ENCODE results near the gene GNA15. TPM values are rescaled to one million over a fixed set of nuclear protein-coding genes. Genes with fewer than 3 reads are reported as not detected.
A peak's percentile ranks its signal among the peaks of the same experiment; 100 is the strongest.

Gene GNA15
- total and polyA plus RNA-seq, 12 donors: 0.42 to 8.9 (median 1.1) TPM

- intact Hi-C loops (cut with DNase I): no loop called here
- 49 to 57% methylated on average over 35 of the region's 35 CpGs for WGBS, 2 donors
- peaks cover 0 to 12% (median 0%) of the 10 kb centered on the region in 7 donors for H3K27me3 ChIP-seq
Observed at GRCh38 chr19:3149526-3150505, 14.0 kb downstream of the GNA15 start.

GRCh38 chr19:3150739-3151329 lies 15.0 kb downstream of the GNA15 start:
- no peak overlapping the region for H3K27ac ChIP-seq
- 78 to 79% methylated on average over 5 of the region's 5 CpGs for WGBS, 2 donors
- H3K36me3 ChIP-seq: peaks cover 0 to 31% (median 0%) of the 10 kb centered on the region in 9 donors
- H3K27me3 ChIP-seq: peaks cover 0 to 10% (median 0%) of the 10 kb centered on the region in 7 donors
- no peak for TF ChIP-seq CTCF (IDR thresholded peaks at IDR 0.05)
- intact Hi-C loops (cut with DNase I): no loop called here
- no peak for ATAC-seq
- no peaks in the 10 kb centered on the region for H3K9me3 ChIP-seq
- H3K4me1 ChIP-seq: peaks cover 0 to 24% (median 8%) of the 10 kb centered on the region in 9 donors
- no peak for DNase-seq
- H3K4me3 ChIP-seq: no peak overlapping the region

More at GRCh38 chr19:3149526-3150505, 14.0 kb downstream of the GNA15 start:
- Histone ChIP-seq H3K9me3 (no peaks in the 10 kb centered on the region), H3K4me1 (peaks cover 0 to 18% (median under 1%) of the 10 kb centered on the region in 9 donors), H3K36me3 (peaks cover 0 to 31% (median 0%) of the 10 kb centered on the region in 9 donors), H3K27ac (no peak overlapping the region), H3K4me3 (no peak overlapping the region)
- DNase-seq: no peak
- ATAC-seq: peak in 1 of 8 donors; percentile 25
- TF ChIP-seq CTCF (IDR thresholded peaks at IDR 0.05): no peak

DNA sequence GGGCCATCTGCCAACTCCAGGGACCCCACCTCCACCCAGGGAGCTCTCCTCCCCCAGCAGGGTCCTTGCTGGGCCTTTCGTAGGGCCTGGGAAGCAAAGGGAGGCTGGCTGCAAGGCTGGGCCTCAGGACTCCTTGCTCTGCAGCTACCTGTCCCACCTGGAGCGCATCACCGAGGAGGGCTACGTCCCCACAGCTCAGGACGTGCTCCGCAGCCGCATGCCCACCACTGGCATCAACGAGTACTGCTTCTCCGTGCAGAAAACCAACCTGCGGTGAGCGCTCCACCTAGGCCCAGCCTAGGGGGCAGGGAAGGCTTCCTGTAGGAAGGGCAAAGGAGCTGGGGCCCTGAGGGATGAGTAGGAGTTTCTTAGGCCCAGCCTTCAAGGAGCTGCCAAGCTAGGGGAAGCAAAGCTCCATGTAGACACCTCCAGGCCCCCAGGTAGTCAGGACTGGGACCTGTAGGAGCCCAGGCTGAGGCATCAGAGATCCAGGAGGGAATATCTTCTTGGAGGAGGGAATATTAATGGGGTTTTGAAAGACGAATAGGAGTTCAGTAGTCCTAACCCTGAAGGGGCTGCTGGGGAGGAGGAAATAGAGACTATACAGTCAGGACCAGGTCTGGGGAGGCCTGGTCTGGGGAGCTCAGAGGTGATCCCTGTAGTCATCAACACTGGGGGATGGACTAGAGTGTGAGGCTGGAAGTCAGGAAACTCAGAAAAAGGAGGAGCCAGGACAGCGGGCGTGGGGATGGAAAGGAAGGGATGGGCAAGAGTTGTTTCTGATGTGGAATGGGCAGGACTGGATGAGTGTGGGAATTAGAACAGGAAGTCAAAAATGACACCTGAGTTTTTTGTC lies 16.0 kb downstream of the GNA15 start:
- peaks cover 0 to 18% (median 8%) of the 10 kb centered on the region in 9 donors for H3K4me1 ChIP-seq
- no peaks in the 10 kb centered on the region for H3K9me3 ChIP-seq
- WGBS, 2 donors: 71 to 79% methylated on average over 14 of the region's 14 CpGs
- TF ChIP-seq CTCF (IDR thresholded peaks at IDR 0.05): no peak
- H3K4me3 ChIP-seq: no peak overlapping the region
- intact Hi-C loops (cut with DNase I): no loop called here
- H3K27me3 ChIP-seq: peaks cover 0 to 7% (median 0%) of the 10 kb centered on the region in 7 donors
- no peak overlapping the region for H3K27ac ChIP-seq
- peaks cover 0 to 34% (median 0%) of the 10 kb centered on the region in 9 donors for H3K36me3 ChIP-seq
- DNase-seq: no peak
- ATAC-seq: no peak

DNA sequence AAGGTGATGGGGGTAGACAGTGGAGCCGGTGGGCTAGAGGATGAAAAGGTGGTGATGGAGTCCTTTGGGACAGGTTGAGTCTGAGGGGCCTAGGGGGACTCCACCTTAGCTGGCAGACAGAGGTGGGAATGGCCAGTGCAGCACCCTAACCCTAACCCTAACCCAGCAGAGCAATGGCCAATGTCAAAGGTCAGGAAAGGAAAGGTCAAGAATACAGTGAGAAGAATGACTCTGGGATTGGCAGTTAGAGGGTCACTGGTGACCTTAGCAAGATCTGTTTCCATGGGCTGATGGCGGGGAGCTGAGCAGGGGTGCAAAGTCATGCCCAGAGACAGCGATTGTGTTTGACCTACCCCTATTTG lies 16.6 kb downstream of the GNA15 start:
- Histone ChIP-seq H3K4me3 (no peak overlapping the region), H3K27ac (no peak overlapping the region), H3K4me1 (peaks cover 0 to 18% (median 8%) of the 10 kb centered on the region in 9 donors), H3K36me3 (peaks cover 0 to 40% (median 0%) of the 10 kb centered on the region in 9 donors), H3K9me3 (no peaks in the 10 kb centered on the region), H3K27me3 (peaks cover 0 to 7% (median 0%) of the 10 kb centered on the region in 7 donors)
- 88 to 96% methylated on average over 3 of the region's 3 CpGs for WGBS, 2 donors
- no peak for ATAC-seq
- TF ChIP-seq CTCF (IDR thresholded peaks at IDR 0.05): no peak
- intact Hi-C loops (cut with DNase I): no loop called here
- DNase-seq: no peak

Data from heart right ventricle (tissue), 16 donors.